H1 (cell line): Measurements from ENCODE around the gene SMG9.

Experiments used
- CBX5 ChIP-seq: fragments of 300-800, 300-1000 bp; sonication (generic); IDR thresholded peaks from 2 replicates; pipeline ENCODE4 v1.7.1; 2016; ENCODE audit warnings: antibody characterized with exemption, low read length, low read depth
- CEBPB ChIP-seq: IDR thresholded peaks from 2 replicates; pipeline ENCODE4 v1.6.1; 2012; ENCODE audit warnings: low read depth, low read length
- CREB1 ChIP-seq: IDR thresholded peaks from 2 replicates; pipeline ENCODE4 v1.6.1; 2012; ENCODE audit warnings: inconsistent platforms
- CTCF ChIP-seq, 3 experiments: IDR thresholded peaks; 1 replicate in 2 of 3; 2 replicates in 1 of 3; pipeline versions ENCODE4 v1.5.1 to v1.6.1; 2011; ENCODE audit warnings: low read length in 3 of 3, mild to moderate bottlenecking in 3 of 3, inconsistent platforms in 2 of 3, low read depth in 1 of 3, moderate library complexity in 1 of 3; ENCODE audit not compliant: insufficient read depth in 1 of 3; ENCODE audit errors: control extremely low read depth in 1 of 3
- NRF1 ChIP-seq: IDR thresholded peaks from 2 replicates; pipeline ENCODE4 v1.6.1; 2011; ENCODE audit warnings: mild to moderate bottlenecking, low read depth, low read length, improper control_type of control experiment
- POLR2AphosphoS5 ChIP-seq: IDR thresholded peaks from 2 replicates; pipeline ENCODE4 v1.6.1; 2011; ENCODE audit warnings: low read depth, low read length
- SIN3A ChIP-seq, 2 experiments: IDR thresholded peaks in 1 of 2; conservative IDR thresholded peaks in 1 of 2; 2 replicates each; pipeline ENCODE4 v1.6.1; 2011 to 2012; ENCODE audit warnings: low read length in 2 of 2, improper control_type of control experiment in 1 of 2, low read depth in 1 of 2, mild to moderate bottlenecking in 1 of 2
- TAF1 ChIP-seq: IDR thresholded peaks from 2 replicates; pipeline ENCODE4 v1.6.1; 2011; ENCODE audit warnings: mild to moderate bottlenecking, low read depth, low read length
- TF ChIP-seq, protein P1 (sequence below): IDR thresholded peaks from 2 replicates; pipeline ENCODE4 v1.6.1; 2012; ENCODE audit warnings: inconsistent platforms
- TF ChIP-seq, protein P2 (sequence below): IDR thresholded peaks from 2 replicates; pipeline ENCODE4 v1.6.1; 2012; ENCODE audit warnings: low read length, inconsistent platforms

DNA sequence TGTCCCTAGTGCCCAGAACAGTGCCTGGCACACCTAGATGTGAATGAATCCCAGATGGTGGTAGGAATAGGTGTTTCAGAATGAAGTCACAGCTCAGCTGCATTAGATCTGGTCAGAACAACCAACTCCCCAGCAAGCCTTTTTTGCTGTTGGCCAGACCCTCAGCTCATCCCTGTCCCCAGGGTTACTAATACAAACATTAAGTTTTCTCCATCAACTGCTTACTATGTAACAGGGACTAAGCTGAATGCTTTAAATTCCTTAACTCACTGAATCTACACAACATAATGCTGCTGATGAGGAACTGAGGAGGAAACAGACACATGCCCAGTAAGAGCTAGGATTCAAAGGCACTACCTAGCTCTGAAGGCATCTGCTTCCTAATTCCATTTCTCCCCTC, 18.8 kb downstream of the SMG9 start:
- no peak for TF ChIP-seq NRF1
- no peak for TF ChIP-seq CBX5
- no peak for TF ChIP-seq CREB1
- no peak for TF ChIP-seq CTCF (IDR thresholded peaks at IDR 0.05; ENCODE audit: control extremely low read depth in 1 of 3, insufficient read depth in 1 of 3, low read depth in 1 of 3, low read length in 3 of 3)
- TF ChIP-seq, protein P1, sequence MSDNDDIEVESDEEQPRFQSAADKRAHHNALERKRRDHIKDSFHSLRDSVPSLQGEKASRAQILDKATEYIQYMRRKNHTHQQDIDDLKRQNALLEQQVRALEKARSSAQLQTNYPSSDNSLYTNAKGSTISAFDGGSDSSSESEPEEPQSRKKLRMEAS: no peak
- no peak for TF ChIP-seq POLR2AphosphoS5
- TF ChIP-seq, protein P2, sequence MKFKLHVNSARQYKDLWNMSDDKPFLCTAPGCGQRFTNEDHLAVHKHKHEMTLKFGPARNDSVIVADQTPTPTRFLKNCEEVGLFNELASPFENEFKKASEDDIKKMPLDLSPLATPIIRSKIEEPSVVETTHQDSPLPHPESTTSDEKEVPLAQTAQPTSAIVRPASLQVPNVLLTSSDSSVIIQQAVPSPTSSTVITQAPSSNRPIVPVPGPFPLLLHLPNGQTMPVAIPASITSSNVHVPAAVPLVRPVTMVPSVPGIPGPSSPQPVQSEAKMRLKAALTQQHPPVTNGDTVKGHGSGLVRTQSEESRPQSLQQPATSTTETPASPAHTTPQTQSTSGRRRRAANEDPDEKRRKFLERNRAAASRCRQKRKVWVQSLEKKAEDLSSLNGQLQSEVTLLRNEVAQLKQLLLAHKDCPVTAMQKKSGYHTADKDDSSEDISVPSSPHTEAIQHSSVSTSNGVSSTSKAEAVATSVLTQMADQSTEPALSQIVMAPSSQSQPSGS: no peak
- TF ChIP-seq SIN3A (conservative IDR thresholded peaks at IDR 0.05 in 1 of 2, IDR thresholded peaks at IDR 0.05 in 1 of 2; ENCODE audit: low read depth in 1 of 2, low read length in 2 of 2): no peak
- no peak for TF ChIP-seq TAF1
- TF ChIP-seq CEBPB: no peak
